MM.1S (cell line): ENCODE data around the gene GSX1.
"Not testable (repeated sequence)": the region's sequence is repeated elsewhere in the genome, so short reads cannot be mapped to it uniquely, and the experiment has no call there.

Experiments
- DNase-seq: peaks from one replicate; pipeline ENCODE4 v3.0.0-alpha.2; 2015
- H2AFZ ChIP-seq: fragments of 300-600 bp; sonication (generic); 2 replicates; pipeline ENCODE4 v1.6.0; 2016; ENCODE audit warnings: antibody characterized with exemption, low read length
- H3F3A ChIP-seq: fragments of 300-600 bp; sonication (generic); 2 replicates; pipeline ENCODE4 v1.6.1; 2016; ENCODE audit warnings: mild to moderate bottlenecking, antibody characterized with exemption, low read length, moderate library complexity, mixed read lengths; ENCODE audit not compliant: insufficient read depth
- H3K27ac ChIP-seq: fragments of 300-600 bp; sonication (generic); 2 replicates; pipeline ENCODE4 v1.5.1; 2016; ENCODE audit warnings: mild to moderate bottlenecking, low read length
- H3K27me3 ChIP-seq: fragments of 300-600 bp; sonication (generic); replicated peaks from 2 replicates; pipeline ENCODE4 v1.6.0; 2016; ENCODE audit warnings: low read length; ENCODE audit not compliant: insufficient read depth
- H3K36me3 ChIP-seq: fragments of 300-600 bp; sonication (generic); replicated peaks from 2 replicates; pipeline ENCODE4 v1.6.1; 2016; ENCODE audit warnings: mild to moderate bottlenecking, low read length, mixed read lengths; ENCODE audit not compliant: insufficient read depth
- H3K4me1 ChIP-seq: fragments of 300-600 bp; sonication (generic); 2 replicates; pipeline ENCODE4 v1.6.1; 2016; ENCODE audit warnings: low read length, mixed read lengths
- H3K4me2 ChIP-seq: fragments of 300-600 bp; sonication (generic); 2 replicates; pipeline ENCODE4 v1.6.0; 2016; ENCODE audit warnings: low read depth, low read length
- H3K4me3 ChIP-seq: fragments of 300-600 bp; sonication (generic); 2 replicates; pipeline ENCODE4 v1.5.1; 2016; ENCODE audit warnings: low read length, mixed read lengths
- H3K79me2 ChIP-seq: fragments of 300-600 bp; sonication (generic); 2 replicates; pipeline ENCODE4 v1.6.1; 2016; ENCODE audit warnings: mixed run types, low read length, mixed read lengths
- H3K9ac ChIP-seq: fragments of 300-600 bp; sonication (generic); 2 replicates; pipeline ENCODE4 v1.6.1; 2016; ENCODE audit warnings: low read length, mixed read lengths
- H3K9me2 ChIP-seq: fragments of 300-600 bp; sonication (generic); replicated peaks from 2 replicates; pipeline ENCODE4 v1.6.1; 2016; ENCODE audit warnings: mild to moderate bottlenecking, low read length, mixed read lengths; ENCODE audit not compliant: insufficient read depth
- H3K9me3 ChIP-seq: fragments of 300-600 bp; sonication (generic); replicated peaks from 2 replicates; pipeline ENCODE4 v1.6.1; 2016; ENCODE audit warnings: mild to moderate bottlenecking, low read length, mixed read lengths; ENCODE audit not compliant: insufficient read depth
- H4K20me1 ChIP-seq: fragments of 300-600 bp; sonication (generic); 2 replicates; pipeline ENCODE4 v1.6.1; 2016; ENCODE audit warnings: mild to moderate bottlenecking, low read length, moderate library complexity, mixed read lengths; ENCODE audit not compliant: insufficient read depth
- EZH2 ChIP-seq: fragments of 300-600 bp; sonication (generic); optimal IDR thresholded peaks from 2 replicates; pipeline ENCODE3; 2017; ENCODE audit warnings: low read depth, mild to moderate bottlenecking, antibody characterized with exemption, low read length, mixed read lengths
- EZH2phosphoT487 ChIP-seq: fragments of 300-600 bp; sonication (generic); IDR thresholded peaks from 2 replicates; pipeline ENCODE4 v1.6.1; 2018; ENCODE audit warnings: antibody characterized with exemption, low read length
- TF ChIP-seq, protein P1 (sequence below): fragments of 300-600 bp; sonication (generic); IDR thresholded peaks from 2 replicates; pipeline ENCODE4 v1.5.1; 2016; ENCODE audit warnings: antibody characterized with exemption, low read length, mixed read lengths

Gene GSX1

DNA sequence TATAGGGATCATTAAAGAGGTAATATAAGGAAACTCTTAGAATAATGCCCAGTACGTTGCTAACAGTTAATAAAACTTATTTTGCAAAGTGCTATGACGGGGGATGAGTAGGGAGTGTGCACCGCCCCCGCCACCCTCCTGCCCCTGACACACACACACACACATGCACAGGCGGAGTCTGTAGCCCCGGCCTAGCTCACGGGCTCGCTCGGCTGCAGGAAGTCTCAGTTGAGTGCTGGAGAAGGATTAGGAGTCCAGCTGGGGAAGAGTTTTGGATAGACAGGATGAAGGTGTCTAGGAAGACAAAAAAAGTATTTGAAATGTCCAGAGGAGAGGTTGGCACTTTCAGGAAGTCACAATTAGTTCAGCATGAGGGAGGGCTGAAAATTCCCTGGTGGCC lies 21.5 kb downstream of the GSX1 start:
- Histone ChIP-seq H2AFZ (no peak overlapping the region), H3K4me1 (no peaks in the 10 kb centered on the region), H3K27ac (no peak overlapping the region), H3K9me2 (no peaks in the 10 kb centered on the region), H3K36me3 (no peaks in the 10 kb centered on the region), H3K9me3 (no peaks in the 10 kb centered on the region), H3K9ac (no peak overlapping the region), H3K79me2 (no peaks in the 10 kb centered on the region), H3K4me3 (no peak overlapping the region), H3K27me3 (no peaks in the 10 kb centered on the region), H4K20me1 (no peaks in the 10 kb centered on the region), H3F3A (no peaks in the 10 kb centered on the region), H3K4me2 (no peak overlapping the region)
- TF ChIP-seq, protein P1, sequence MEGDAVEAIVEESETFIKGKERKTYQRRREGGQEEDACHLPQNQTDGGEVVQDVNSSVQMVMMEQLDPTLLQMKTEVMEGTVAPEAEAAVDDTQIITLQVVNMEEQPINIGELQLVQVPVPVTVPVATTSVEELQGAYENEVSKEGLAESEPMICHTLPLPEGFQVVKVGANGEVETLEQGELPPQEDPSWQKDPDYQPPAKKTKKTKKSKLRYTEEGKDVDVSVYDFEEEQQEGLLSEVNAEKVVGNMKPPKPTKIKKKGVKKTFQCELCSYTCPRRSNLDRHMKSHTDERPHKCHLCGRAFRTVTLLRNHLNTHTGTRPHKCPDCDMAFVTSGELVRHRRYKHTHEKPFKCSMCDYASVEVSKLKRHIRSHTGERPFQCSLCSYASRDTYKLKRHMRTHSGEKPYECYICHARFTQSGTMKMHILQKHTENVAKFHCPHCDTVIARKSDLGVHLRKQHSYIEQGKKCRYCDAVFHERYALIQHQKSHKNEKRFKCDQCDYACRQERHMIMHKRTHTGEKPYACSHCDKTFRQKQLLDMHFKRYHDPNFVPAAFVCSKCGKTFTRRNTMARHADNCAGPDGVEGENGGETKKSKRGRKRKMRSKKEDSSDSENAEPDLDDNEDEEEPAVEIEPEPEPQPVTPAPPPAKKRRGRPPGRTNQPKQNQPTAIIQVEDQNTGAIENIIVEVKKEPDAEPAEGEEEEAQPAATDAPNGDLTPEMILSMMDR, result no peak
- TF ChIP-seq EZH2phosphoT487, result no peak
- no peak for TF ChIP-seq EZH2
- no peak for DNase-seq

DNA sequence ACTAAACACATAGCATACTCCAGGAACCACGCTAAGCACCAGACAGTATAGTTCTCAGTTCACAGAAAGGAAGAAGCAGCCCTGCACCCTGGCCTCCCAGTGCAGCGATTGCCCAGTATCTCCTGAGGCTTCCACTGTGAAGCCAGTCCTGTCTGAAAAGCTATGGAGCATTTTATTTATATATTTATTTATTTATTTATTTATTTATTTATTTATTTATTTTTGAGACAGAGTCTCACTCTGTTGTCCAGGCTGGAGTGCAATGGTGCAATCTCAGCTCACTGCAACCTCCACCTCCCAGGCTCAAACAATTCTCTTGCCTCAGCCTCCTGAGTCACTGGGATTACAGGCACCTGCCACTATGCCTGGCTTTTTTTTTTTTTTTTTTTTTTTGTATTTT lies 25.5 kb downstream of the GSX1 start:
- peaks cover 14% of the 10 kb centered on the region for H3K27me3 ChIP-seq
- not testable (repeated sequence) for H3K4me2 ChIP-seq, H3K4me1 ChIP-seq, H3K4me3 ChIP-seq, H3K36me3 ChIP-seq, H3K79me2 ChIP-seq, H3K9ac ChIP-seq, DNase-seq, H2AFZ ChIP-seq, H4K20me1 ChIP-seq, H3K27ac ChIP-seq, H3F3A ChIP-seq, H3K9me3 ChIP-seq, H3K9me2 ChIP-seq

DNA sequence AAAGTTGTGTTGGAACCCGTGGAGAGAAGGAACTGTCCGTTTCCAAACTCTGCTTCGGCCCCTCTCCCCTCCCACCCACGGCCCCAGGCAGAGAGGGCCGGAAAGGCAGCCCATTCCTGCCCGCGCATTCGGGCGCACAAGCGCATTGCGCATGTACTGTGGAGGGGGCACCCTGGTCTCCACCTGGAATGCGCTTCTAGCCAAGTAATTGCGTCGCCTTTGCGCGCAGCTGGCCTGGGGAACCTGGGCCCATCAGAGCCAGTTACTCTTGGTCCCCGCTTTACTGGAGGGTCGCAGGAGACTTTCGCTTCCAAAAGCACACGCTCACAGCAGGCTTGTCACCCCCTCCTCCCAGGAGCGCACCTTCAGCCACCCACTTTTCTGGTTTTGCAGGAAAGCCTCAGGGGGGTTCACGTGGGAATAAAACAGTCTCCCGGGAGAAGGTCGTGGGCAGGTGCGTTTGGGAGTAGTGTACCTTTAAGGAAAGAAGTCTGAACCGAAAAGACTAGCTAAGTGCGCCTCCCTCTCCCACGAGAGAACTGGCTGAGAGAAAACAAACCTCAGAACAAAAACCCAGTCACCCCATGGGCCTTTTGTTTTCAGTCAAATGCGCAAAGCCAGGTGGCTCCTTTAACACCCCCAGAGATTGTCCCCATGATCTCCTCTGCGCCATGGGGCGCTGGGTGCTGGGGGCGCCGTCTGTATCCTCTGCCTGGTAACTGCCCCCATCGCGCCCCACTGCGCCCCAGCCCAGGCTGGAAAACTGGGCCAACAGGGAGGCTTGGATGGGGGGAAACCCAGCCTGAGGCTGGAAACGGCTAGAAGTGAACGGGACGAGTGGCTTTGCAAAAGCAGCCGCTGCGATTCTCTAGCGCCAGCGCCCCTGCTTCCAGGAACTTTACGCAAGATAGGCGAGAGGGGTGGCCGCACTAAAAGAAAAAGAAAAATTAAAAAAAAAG lies 28.5 kb downstream of the GSX1 start:
- Histone ChIP-seq H3F3A (no peaks in the 10 kb centered on the region), H3K4me3 (no peak overlapping the region), H3K27ac (no peak overlapping the region), H4K20me1 (no peaks in the 10 kb centered on the region), H3K36me3 (no peaks in the 10 kb centered on the region), H3K27me3 (peaks cover 21% of the 10 kb centered on the region), H3K9me3 (no peaks in the 10 kb centered on the region), H3K9ac (no peak overlapping the region), H3K4me2 (no peak overlapping the region), H3K4me1 (no peaks in the 10 kb centered on the region), H3K9me2 (no peaks in the 10 kb centered on the region), H2AFZ (no peak overlapping the region), H3K79me2 (no peaks in the 10 kb centered on the region)
- TF ChIP-seq EZH2phosphoT487 (no peak), EZH2 (no peak)
- TF ChIP-seq, protein P1, result no peak
- no peak for DNase-seq

DNA sequence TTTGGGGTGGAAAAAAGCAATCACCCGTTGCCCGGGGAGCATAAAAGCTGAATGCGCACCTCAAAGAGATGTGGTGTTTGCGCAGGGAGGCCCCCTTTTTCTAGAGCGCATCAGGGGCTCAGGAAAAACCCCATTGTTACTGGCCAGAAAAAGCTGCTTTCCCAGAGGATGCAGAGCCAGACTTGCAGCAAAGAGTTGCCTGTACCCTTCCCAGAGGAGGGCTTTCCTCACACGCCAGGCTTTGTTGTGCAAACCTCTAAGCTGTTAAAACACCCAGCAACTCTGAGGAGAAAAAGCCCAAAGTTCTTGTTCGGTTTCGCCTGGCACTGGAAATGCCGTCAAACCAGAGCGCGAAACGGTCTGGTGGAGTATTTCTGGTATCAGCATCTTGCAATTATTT lies 29.3 kb downstream of the GSX1 start:
- Histone ChIP-seq H3K4me1 (no peaks in the 10 kb centered on the region), H2AFZ (no peak overlapping the region), H3K27me3 (peaks cover 21% of the 10 kb centered on the region), H3K79me2 (no peaks in the 10 kb centered on the region), H3K9me2 (no peaks in the 10 kb centered on the region), H3K4me2 (no peak overlapping the region), H4K20me1 (no peaks in the 10 kb centered on the region), H3K9me3 (no peaks in the 10 kb centered on the region), H3F3A (no peaks in the 10 kb centered on the region), H3K27ac (no peak overlapping the region), H3K9ac (no peak overlapping the region), H3K36me3 (no peaks in the 10 kb centered on the region), H3K4me3 (no peak overlapping the region)
- DNase-seq, result no peak
- TF ChIP-seq EZH2, result no peak
- TF ChIP-seq, protein P1, result no peak
- no peak for TF ChIP-seq EZH2phosphoT487
